AG10803 (cell line): ENCODE measurements around the gene CYB5A.

ENCODE experiments used
- DNase-seq: peaks from one replicate; pipeline ENCODE4 v3.0.0; 2010; ENCODE audit warnings: low read depth
- H3K4me3 ChIP-seq: 2 replicates; pipeline ENCODE4 v1.5.1; 2011; ENCODE audit warnings: mild to moderate bottlenecking, low read length, control low read depth
- CTCF ChIP-seq: conservative IDR thresholded peaks from 2 replicates; pipeline ENCODE4 v1.5.1; 2011; ENCODE audit warnings: mild to moderate bottlenecking, low read length, control low read depth, inconsistent platforms

The CYB5A gene

GRCh38 chr18:74255131-74255616 is 36.6 kb downstream of the CYB5A start:
- no peak for TF ChIP-seq CTCF
- no peak overlapping the region for H3K4me3 ChIP-seq
- peak; percentile 58 for DNase-seq

GRCh38 chr18:74252039-74252395 is 39.7 kb downstream of the CYB5A start:
- DNase-seq: peak; percentile 45
- no peak overlapping the region for H3K4me3 ChIP-seq
- no peak for TF ChIP-seq CTCF

GRCh38 chr18:74251297-74252038 is 40.3 kb downstream of the CYB5A start:
- TF ChIP-seq CTCF: no peak
- no peak overlapping the region for H3K4me3 ChIP-seq
- peak; percentile 79 for DNase-seq

- no peak overlapping the region for H3K4me3 ChIP-seq
- TF ChIP-seq CTCF: no peak
- no peak for DNase-seq
Observed at GRCh38 chr18:74250131-74250530, 41.6 kb downstream of the CYB5A start.

GRCh38 chr18:74249181-74249968 is 42.4 kb downstream of the CYB5A start:
- H3K4me3 ChIP-seq: no peak overlapping the region
- TF ChIP-seq CTCF: no peak
- DNase-seq: peak; percentile 83

GRCh38 chr18:74248595-74248994 is 43.2 kb downstream of the CYB5A start:
- no peak for TF ChIP-seq CTCF
- no peak overlapping the region for H3K4me3 ChIP-seq
- no peak for DNase-seq

- no peak overlapping the region for H3K4me3 ChIP-seq
- TF ChIP-seq CTCF: no peak
- DNase-seq: no peak
Observed at GRCh38 chr18:74248189-74248588, 43.6 kb downstream of the CYB5A start.
